ENCODE measurements around the gene C10orf90.

Gene C10orf90

DNA sequence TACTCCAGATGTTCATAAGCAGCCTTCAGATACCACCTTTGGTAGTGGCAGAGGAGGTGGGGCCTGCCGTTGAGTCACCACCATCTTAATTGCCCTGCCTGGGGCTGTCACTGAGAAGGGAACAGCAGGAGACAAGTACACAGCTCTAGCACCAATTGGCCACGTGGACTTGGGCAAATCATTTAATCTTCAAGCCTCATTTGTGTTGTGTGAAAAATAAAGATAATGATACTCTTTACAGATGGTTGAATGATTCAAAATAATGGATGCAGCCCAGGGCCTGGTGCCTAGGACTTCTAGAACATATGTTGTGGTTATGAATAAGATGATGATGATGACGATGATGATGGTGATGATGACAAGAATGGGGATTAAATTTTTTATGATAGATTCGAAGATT is 170.3 kb downstream of the C10orf90 start:
- H3K36me3 ChIP-seq, result no peaks in the 10 kb centered on the region
- H3K27ac ChIP-seq, result no peak overlapping the region
- H3K27me3 ChIP-seq, result no peaks in the 10 kb centered on the region
- H3K9me3 ChIP-seq, result no peaks in the 10 kb centered on the region
- no peak overlapping the region for H3K4me3 ChIP-seq (ENCODE audit: low read depth in 1 of 2, low read length in 1 of 2)
- H3K4me1 ChIP-seq (ENCODE audit: control insufficient read depth in 1 of 2, insufficient read depth in 1 of 2, low read depth in 1 of 2, low read length in 1 of 2), result no peaks in the 10 kb centered on the region
- TF ChIP-seq, protein P1, sequence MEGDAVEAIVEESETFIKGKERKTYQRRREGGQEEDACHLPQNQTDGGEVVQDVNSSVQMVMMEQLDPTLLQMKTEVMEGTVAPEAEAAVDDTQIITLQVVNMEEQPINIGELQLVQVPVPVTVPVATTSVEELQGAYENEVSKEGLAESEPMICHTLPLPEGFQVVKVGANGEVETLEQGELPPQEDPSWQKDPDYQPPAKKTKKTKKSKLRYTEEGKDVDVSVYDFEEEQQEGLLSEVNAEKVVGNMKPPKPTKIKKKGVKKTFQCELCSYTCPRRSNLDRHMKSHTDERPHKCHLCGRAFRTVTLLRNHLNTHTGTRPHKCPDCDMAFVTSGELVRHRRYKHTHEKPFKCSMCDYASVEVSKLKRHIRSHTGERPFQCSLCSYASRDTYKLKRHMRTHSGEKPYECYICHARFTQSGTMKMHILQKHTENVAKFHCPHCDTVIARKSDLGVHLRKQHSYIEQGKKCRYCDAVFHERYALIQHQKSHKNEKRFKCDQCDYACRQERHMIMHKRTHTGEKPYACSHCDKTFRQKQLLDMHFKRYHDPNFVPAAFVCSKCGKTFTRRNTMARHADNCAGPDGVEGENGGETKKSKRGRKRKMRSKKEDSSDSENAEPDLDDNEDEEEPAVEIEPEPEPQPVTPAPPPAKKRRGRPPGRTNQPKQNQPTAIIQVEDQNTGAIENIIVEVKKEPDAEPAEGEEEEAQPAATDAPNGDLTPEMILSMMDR (IDR thresholded peaks at IDR 0.05), result no peak

DNA sequence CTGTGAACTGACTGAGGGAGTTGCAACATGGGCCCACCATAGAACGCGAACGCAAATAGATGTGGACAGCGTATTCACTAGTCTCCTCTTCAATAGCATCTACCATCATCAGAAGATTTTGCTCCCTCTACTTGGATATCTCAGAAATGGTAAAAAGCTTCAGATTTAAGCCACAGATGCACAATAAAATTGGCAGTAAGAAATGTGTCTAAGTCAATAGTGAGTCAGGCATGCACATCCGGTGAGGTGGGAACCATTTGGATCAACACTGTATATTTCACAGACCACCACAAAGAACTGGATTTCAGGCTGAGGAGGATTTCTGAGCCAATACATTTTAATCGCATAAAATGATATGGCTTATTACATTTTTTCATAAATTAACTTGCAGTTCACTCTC is 170.7 kb downstream of the C10orf90 start:
- H3K27me3 ChIP-seq, result no peaks in the 10 kb centered on the region
- H3K4me3 ChIP-seq (ENCODE audit: low read depth in 1 of 2, low read length in 1 of 2), result no peak overlapping the region
- H3K36me3 ChIP-seq, result no peaks in the 10 kb centered on the region
- no peaks in the 10 kb centered on the region for H3K9me3 ChIP-seq
- H3K4me1 ChIP-seq (ENCODE audit: control insufficient read depth in 1 of 2, insufficient read depth in 1 of 2, low read depth in 1 of 2, low read length in 1 of 2), result no peaks in the 10 kb centered on the region
- no peak overlapping the region for H3K27ac ChIP-seq
- TF ChIP-seq, protein P1 (IDR thresholded peaks at IDR 0.05), result no peak

DNA sequence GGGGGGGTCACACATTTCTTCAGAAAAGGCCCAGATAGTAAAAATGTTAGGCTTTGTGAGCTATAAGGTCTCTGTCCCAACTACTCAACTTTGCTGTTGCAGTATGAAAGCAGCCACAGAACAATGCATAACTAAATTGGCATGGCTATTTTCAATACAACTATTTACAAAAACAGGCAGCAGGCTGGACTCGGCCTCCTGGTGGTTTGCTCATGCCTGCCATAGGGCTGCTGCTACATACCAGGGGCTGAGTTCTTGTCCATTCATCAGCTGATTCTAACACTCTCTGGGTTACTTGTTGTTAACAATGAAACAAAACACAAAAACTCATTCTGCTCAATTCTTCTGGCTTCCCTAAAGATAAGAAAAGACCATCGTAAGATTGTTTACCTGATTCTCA is 172.8 kb downstream of the C10orf90 start:
- H3K27ac ChIP-seq, result no peak overlapping the region
- TF ChIP-seq, protein P1 (IDR thresholded peaks at IDR 0.05), result no peak
- no peaks in the 10 kb centered on the region for H3K36me3 ChIP-seq

DNA sequence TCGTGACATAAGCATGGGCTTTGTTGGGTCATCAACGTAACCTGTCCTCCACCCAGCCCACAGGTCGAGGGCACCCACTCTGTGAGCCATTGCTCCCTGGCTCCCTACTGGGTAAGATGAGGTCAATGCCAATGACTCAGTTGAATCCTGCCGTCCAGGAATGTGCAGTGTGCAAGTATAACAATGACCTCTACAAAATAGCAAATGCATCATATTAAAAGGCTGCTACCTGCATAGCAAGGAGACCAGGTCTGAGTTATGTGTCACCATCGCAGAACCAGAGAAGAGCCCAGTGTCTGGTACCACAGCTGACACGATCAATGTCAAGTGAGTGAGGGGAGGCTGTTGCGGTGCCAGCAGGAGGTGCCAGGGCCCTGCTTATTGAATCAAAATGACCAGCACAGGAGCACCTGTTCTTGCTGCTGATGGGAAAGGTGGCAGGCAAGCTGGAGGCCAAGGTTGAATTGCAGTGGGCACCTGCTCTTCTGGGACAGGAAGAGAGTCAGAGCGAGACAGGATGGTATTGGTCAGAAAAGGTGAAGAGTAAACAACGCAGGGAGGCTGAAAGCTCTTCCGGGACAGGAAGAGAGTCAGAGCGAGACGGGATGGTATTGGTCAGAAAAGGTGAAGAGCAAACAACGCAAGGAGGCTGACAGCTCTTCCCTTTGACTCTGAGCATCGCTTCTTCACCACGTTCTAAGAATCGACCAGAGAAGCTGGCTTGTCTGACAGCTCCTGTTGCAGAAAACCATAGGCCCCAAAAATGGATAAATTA is 173.5 kb downstream of the C10orf90 start:
- Histone ChIP-seq H3K9me3 (no peaks in the 10 kb centered on the region), H3K4me3 (ENCODE audit: low read depth in 1 of 2, low read length in 1 of 2) (no peak overlapping the region), H3K4me1 (ENCODE audit: control insufficient read depth in 1 of 2, insufficient read depth in 1 of 2, low read depth in 1 of 2, low read length in 1 of 2) (no peaks in the 10 kb centered on the region), H3K27me3 (no peaks in the 10 kb centered on the region), H3K27ac (no peak overlapping the region), H3K36me3 (no peaks in the 10 kb centered on the region)
- TF ChIP-seq, protein P1 (IDR thresholded peaks at IDR 0.05), result no peak

More for the DNA sequence above, 172.8 kb downstream of the C10orf90 start:
- Histone ChIP-seq H3K9me3 (no peaks in the 10 kb centered on the region), H3K4me1 (ENCODE audit: control insufficient read depth in 1 of 2, insufficient read depth in 1 of 2, low read depth in 1 of 2, low read length in 1 of 2) (no peaks in the 10 kb centered on the region), H3K27me3 (no peaks in the 10 kb centered on the region), H3K4me3 (ENCODE audit: low read depth in 1 of 2, low read length in 1 of 2) (no peak overlapping the region)

DNA sequence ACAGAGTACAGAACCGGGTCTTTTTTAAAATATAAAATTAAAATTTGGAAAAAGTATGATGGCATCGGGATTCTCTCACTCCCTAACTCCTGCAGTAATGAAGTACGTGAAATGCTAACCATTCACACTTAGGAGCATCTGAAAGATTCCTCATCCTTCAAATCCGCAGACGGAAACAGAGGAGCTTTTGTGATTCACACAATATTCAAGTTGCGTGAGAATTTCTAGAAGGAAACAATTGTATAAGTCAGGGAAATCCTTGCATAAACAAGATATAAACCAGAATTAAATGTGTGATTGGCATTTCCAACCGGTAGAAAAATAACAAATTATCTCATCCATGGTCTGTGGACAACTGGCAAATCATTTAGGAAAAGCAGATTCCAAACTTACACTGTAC is 179.0 kb downstream of the C10orf90 start:
- Histone ChIP-seq H3K4me3 (ENCODE audit: low read depth in 1 of 2, low read length in 1 of 2) (no peak overlapping the region), H3K27ac (no peak overlapping the region), H3K9me3 (no peaks in the 10 kb centered on the region), H3K36me3 (no peaks in the 10 kb centered on the region), H3K4me1 (ENCODE audit: control insufficient read depth in 1 of 2, insufficient read depth in 1 of 2, low read depth in 1 of 2, low read length in 1 of 2) (no peaks in the 10 kb centered on the region), H3K27me3 (no peaks in the 10 kb centered on the region)
- TF ChIP-seq, protein P1 (IDR thresholded peaks at IDR 0.05), result no peak

Measured in neutrophil (primary cell).